H1 (cell line): Measurements from ENCODE around the gene BTBD7. TPM values are rescaled to one million over a fixed set of nuclear protein-coding genes. Genes with fewer than 3 reads are reported as not detected.

Experiments
- GABPA ChIP-seq: IDR thresholded peaks from 2 replicates; pipeline ENCODE4 v1.6.1; 2011; ENCODE audit warnings: mild to moderate bottlenecking, low read length, moderate library complexity, borderline replicate concordance; ENCODE audit not compliant: insufficient read depth
- POLR2A ChIP-seq, 2 experiments: IDR thresholded peaks; 1 replicate in 1 of 2; 2 replicates in 1 of 2; pipeline ENCODE4 v1.6.1; 2011; ENCODE audit warnings: low read depth in 2 of 2, low read length in 2 of 2, mild to moderate bottlenecking in 2 of 2; ENCODE audit errors: control extremely low read depth in 1 of 2
- SIN3A ChIP-seq, 2 experiments: IDR thresholded peaks in 1 of 2; conservative IDR thresholded peaks in 1 of 2; 2 replicates each; pipeline ENCODE4 v1.6.1; 2011 to 2012; ENCODE audit warnings: low read length in 2 of 2, improper control_type of control experiment in 1 of 2, low read depth in 1 of 2, mild to moderate bottlenecking in 1 of 2
- SUZ12 ChIP-seq: fragments of 200-600 bp; sonication (generic); IDR thresholded peaks from 2 replicates; pipeline ENCODE4 v1.6.1; 2012; ENCODE audit warnings: mild to moderate bottlenecking, inconsistent platforms, low read length, moderate library complexity, mixed read lengths
- polyA plus RNA-seq, 7 experiments: library from polyadenylated mRNA; depleted of rRNA in 3 of 7; stranded (reverse) in 5 of 7; unstranded in 2 of 7; fragments of >200 nt in 5 of 7; fragments of 200-250 nt in 2 of 7; gene quantifications; 1 replicate in 5 of 7; 2 replicates in 1 of 7; 4 replicates in 1 of 7; pipeline versions ENCODE4 v1.2.1 to v1.2.3, GENCODE V29; 2011 to 2013; ENCODE audit warnings: missing spikeins in 2 of 7, mixed read lengths in 2 of 7
- total RNA-seq: library from RNA; stranded (reverse); fragmentation: NEBNext Ultra II Directional; extraction: Animal tissue kit (Norgen Biotek cat#: 25700); gene quantifications from 2 replicates; pipeline ENCODE4 v1.2.1, GENCODE V29; 2021

BTBD7 gene
- total and polyA plus RNA-seq, 2 of the 8 experiments (the other 6 are each of a cell fraction or from before 2014, with no cell fraction given): 12.1 to 46.1 TPM

DNA sequence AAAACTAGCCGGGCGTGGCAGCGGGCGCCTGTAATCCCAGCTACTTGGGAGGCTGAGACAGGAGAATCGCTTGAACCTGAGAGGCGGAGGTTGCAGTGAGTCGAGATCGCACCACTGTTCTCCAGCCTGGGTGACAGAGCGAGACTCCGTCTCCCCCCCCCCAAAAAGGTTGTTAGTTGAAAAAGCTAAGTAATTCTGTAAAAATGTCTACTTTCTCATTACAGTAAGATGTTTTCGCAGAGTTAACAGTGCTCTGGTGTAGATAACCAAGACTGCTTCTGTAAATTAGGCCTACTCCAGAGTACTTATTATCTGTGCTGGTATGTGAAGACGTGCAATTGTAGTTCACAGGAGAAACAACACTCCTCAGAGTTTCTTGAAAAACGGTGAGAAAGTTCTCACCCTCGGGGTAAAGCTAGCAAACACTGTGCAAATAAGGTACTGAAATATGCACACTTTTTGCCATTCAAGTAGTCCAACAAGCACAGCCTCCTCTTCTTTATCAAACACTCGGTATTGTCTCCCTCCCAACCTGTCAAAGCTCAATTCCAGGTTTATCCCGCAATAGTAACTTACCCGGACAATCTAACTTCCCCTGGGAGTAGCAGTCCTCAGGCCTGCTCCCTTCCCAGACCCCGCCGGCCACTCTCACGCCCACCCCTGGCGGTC lies 974 bp downstream of the BTBD7 start (continued):
- TF ChIP-seq SIN3A (conservative IDR thresholded peaks at IDR 0.05 in 1 of 2, IDR thresholded peaks at IDR 0.05 in 1 of 2; ENCODE audit: low read depth in 1 of 2, low read length in 2 of 2): peak; percentile 9 to 69; a peak in 1 of 4 replicates
- TF ChIP-seq GABPA: no peak
- TF ChIP-seq SUZ12: no peak
- TF ChIP-seq POLR2A (IDR thresholded peaks at IDR 0.05; ENCODE audit: control extremely low read depth in 1 of 2, low read depth in 2 of 2, low read length in 2 of 2): no peak
